ENCODE results near the gene PRPF18.

PRPF18 gene

GRCh38 chr10:13644866-13645265 lies 58.1 kb downstream of the PRPF18 start:
- no peak for DNase-seq

GRCh38 chr10:13648425-13648824 lies 61.7 kb downstream of the PRPF18 start:
- DNase-seq: no peak

- DNase-seq: no peak
Observed at GRCh38 chr10:13649844-13650520, 63.2 kb downstream of the PRPF18 start.

- no peak for DNase-seq
Observed at GRCh38 chr10:13650961-13651360, 64.2 kb downstream of the PRPF18 start.

GRCh38 chr10:13651969-13652720 lies 65.4 kb downstream of the PRPF18 start:
- peak; percentile 28 to 35 for DNase-seq

- DNase-seq: no peak
Observed at GRCh38 chr10:13652860-13653259, 66.1 kb downstream of the PRPF18 start.

- DNase-seq: no peak
Observed at GRCh38 chr10:13654118-13654830, 67.5 kb downstream of the PRPF18 start.

- no peak for DNase-seq
Observed at GRCh38 chr10:13654846-13655245, 68.1 kb downstream of the PRPF18 start.

GRCh38 chr10:13656337-13657100 lies 69.8 kb downstream of the PRPF18 start:
- DNase-seq: no peak

GRCh38 chr10:13657101-13657680 lies 70.4 kb downstream of the PRPF18 start:
- no peak for DNase-seq

GRCh38 chr10:13658264-13658663 lies 71.5 kb downstream of the PRPF18 start:
- DNase-seq: peak in 1 of 2 experiments; percentile 30

GRCh38 chr10:13658871-13659685 lies 72.3 kb downstream of the PRPF18 start:
- peak; percentile 35 to 45 for DNase-seq

- peak; percentile 80 to 82 for DNase-seq
Observed at GRCh38 chr10:13659887-13660550, 73.3 kb downstream of the PRPF18 start.

GRCh38 chr10:13660551-13660920 lies 73.8 kb downstream of the PRPF18 start:
- DNase-seq: peak in 1 of 2 experiments; percentile 29

GRCh38 chr10:13661256-13661655 lies 74.5 kb downstream of the PRPF18 start:
- DNase-seq: no peak

- no peak for DNase-seq
Observed at GRCh38 chr10:13665516-13666262, 78.9 kb downstream of the PRPF18 start.

- no peak for DNase-seq
Observed at GRCh38 chr10:13668126-13668525, 81.4 kb downstream of the PRPF18 start.

GRCh38 chr10:13669182-13669855 lies 82.6 kb downstream of the PRPF18 start:
- no peak for DNase-seq

- DNase-seq: no peak
Observed at GRCh38 chr10:13669901-13670300, 83.1 kb downstream of the PRPF18 start.

GRCh38 chr10:13670311-13670710 lies 83.5 kb downstream of the PRPF18 start:
- no peak for DNase-seq
